Measurements from ENCODE around the gene FLAD1. TPM values are rescaled to one million over a fixed set of nuclear protein-coding genes. Genes with fewer than 3 reads are reported as not detected.

The FLAD1 gene
- total RNA-seq, 3 donors from 2014 or later (not counting 1 experiment from before 2014, with no cell fraction given): 32.1 to 47.6 (median 38.7) TPM

DNA sequence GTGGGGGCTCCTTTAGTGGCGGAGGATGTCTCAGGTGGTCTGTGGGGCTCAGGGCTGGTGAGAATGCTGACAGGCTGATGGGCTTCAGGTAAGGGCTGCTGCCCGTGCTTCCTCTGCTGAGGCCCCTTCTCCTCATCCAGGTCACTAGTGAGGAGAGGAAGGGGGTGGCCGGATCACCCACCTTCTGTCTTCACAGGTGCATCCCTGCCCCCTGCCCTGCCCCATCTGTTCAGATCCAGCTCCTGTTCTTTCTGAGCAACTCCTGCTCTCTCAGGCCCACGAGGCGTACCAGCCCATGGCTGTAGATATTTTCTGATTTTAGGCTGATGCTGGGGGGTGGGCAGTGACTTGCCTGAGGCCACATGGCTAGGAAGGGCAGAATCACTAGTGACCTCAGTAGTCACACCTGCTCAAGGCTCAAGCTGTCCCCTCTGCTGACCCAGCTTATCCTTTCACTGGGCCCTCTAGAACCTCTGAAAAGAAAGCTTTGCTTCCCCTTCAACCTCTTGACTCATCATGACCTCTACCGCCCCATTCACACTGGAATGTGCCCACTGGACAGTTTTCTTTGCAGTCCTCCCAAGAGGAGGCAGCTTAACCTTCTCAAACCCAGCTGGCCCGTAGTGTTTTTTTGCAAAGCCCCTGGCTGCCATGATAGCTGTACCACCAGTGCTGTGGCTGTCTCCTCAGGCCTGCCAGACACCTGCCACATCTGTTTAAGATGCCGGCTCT, 35.6 kb downstream of the FLAD1 start:
- ATAC-seq (no peak), DNase-seq (no peak)
- Histone ChIP-seq H3K27me3 (ENCODE audit: control insufficient read depth, insufficient read depth, low read length) (no peaks in the 10 kb centered on the region), H3K36me3 (ENCODE audit: control insufficient read depth, insufficient read depth, low read length) (peaks cover 19% of the 10 kb centered on the region), H3K4me1 (ENCODE audit: control insufficient read depth, insufficient read depth, low read length) (peaks cover 43% of the 10 kb centered on the region), H3K4me3 (ENCODE audit: low read length) (no peak overlapping the region), H3K27ac (ENCODE audit: low read length) (no peak overlapping the region), H3K9me3 (ENCODE audit: control insufficient read depth, insufficient read depth, low read length) (no peaks in the 10 kb centered on the region)
- 92% methylated on average over 8 of the region's 8 CpGs for WGBS (ENCODE audit: insufficient coverage)
- Mint-ChIP-seq H3K9me3 (no peaks in the 10 kb centered on the region), H3K4me1 (peaks cover 11 to 31% of the 10 kb centered on the region in 2 donors), H3K27me3 (ENCODE audit: low read depth in 2 of 2) (no peaks in the 10 kb centered on the region), H3K36me3 (no peaks in the 10 kb centered on the region), H3K4me3 (no peak overlapping the region), H3K27ac (peak overlapping the region in 1 of 2 donors; percentile 29)
- TF ChIP-seq, protein P1, sequence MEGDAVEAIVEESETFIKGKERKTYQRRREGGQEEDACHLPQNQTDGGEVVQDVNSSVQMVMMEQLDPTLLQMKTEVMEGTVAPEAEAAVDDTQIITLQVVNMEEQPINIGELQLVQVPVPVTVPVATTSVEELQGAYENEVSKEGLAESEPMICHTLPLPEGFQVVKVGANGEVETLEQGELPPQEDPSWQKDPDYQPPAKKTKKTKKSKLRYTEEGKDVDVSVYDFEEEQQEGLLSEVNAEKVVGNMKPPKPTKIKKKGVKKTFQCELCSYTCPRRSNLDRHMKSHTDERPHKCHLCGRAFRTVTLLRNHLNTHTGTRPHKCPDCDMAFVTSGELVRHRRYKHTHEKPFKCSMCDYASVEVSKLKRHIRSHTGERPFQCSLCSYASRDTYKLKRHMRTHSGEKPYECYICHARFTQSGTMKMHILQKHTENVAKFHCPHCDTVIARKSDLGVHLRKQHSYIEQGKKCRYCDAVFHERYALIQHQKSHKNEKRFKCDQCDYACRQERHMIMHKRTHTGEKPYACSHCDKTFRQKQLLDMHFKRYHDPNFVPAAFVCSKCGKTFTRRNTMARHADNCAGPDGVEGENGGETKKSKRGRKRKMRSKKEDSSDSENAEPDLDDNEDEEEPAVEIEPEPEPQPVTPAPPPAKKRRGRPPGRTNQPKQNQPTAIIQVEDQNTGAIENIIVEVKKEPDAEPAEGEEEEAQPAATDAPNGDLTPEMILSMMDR (IDR thresholded peaks at IDR 0.05): no peak
- intact Hi-C loops (cut with micrococcal nuclease): no loop called here

- ATAC-seq (no peak), DNase-seq (no peak)
- H3K4me1 ChIP-seq (ENCODE audit: control insufficient read depth, insufficient read depth, low read length): peaks cover 35% of the 10 kb centered on the region
- H3K27ac ChIP-seq (ENCODE audit: low read length): no peak overlapping the region
- TF ChIP-seq, protein P1 (IDR thresholded peaks at IDR 0.05): no peak
- Mint-ChIP-seq H3K4me3 (no peak overlapping the region), H3K27ac (peak overlapping the region; percentile 29 to 43), H3K9me3 (no peaks in the 10 kb centered on the region), H3K4me1 (peaks cover 11 to 29% of the 10 kb centered on the region in 2 donors), H3K27me3 (ENCODE audit: low read depth in 2 of 2) (no peaks in the 10 kb centered on the region), H3K36me3 (no peaks in the 10 kb centered on the region)
- H3K27me3 ChIP-seq (ENCODE audit: control insufficient read depth, insufficient read depth, low read length): no peaks in the 10 kb centered on the region
- no peak overlapping the region for H3K4me3 ChIP-seq (ENCODE audit: low read length)
- H3K9me3 ChIP-seq (ENCODE audit: control insufficient read depth, insufficient read depth, low read length): no peaks in the 10 kb centered on the region
- intact Hi-C loops (cut with micrococcal nuclease): no loop called here
- WGBS (ENCODE audit: insufficient coverage): 84% methylated on average over 11 of the region's 11 CpGs
- H3K36me3 ChIP-seq (ENCODE audit: control insufficient read depth, insufficient read depth, low read length): peaks cover 17% of the 10 kb centered on the region
Observed at GRCh38 chr1:155019377-155020245, 36.5 kb downstream of the FLAD1 start.

GRCh38 chr1:155022136-155022926, 39.2 kb downstream of the FLAD1 start:
- no peaks in the 10 kb centered on the region for H3K9me3 Mint-ChIP-seq
- intact Hi-C loops (cut with micrococcal nuclease): no loop called here
- no peaks in the 10 kb centered on the region for H3K36me3 Mint-ChIP-seq
- no peak overlapping the region for H3K27ac Mint-ChIP-seq
- Histone ChIP-seq H3K27me3 (ENCODE audit: control insufficient read depth, insufficient read depth, low read length) (no peaks in the 10 kb centered on the region), H3K27ac (ENCODE audit: low read length) (no peak overlapping the region), H3K4me3 (ENCODE audit: low read length) (no peak overlapping the region), H3K4me1 (ENCODE audit: control insufficient read depth, insufficient read depth, low read length) (peaks cover 8% of the 10 kb centered on the region), H3K9me3 (ENCODE audit: control insufficient read depth, insufficient read depth, low read length) (no peaks in the 10 kb centered on the region), H3K36me3 (ENCODE audit: control insufficient read depth, insufficient read depth, low read length) (no peaks in the 10 kb centered on the region)
- WGBS (ENCODE audit: insufficient coverage): 91% methylated on average over 7 of the region's 8 CpGs
- H3K4me3 Mint-ChIP-seq: no peak overlapping the region
- DNase-seq (no peak), ATAC-seq (no peak)
- TF ChIP-seq, protein P1 (IDR thresholded peaks at IDR 0.05): no peak
- no peaks in the 10 kb centered on the region for H3K27me3 Mint-ChIP-seq (ENCODE audit: low read depth in 2 of 2)
- peaks cover 11 to 17% of the 10 kb centered on the region in 2 donors for H3K4me1 Mint-ChIP-seq
